ENCODE data around the gene PINK1.

PINK1 gene

GRCh38 chr1:20641975-20642374 lies 8.7 kb downstream of the PINK1 start:
- TF ChIP-seq CTCF (IDR thresholded peaks at IDR 0.05; ENCODE audit: low read depth, low read length, poor library complexity, severe bottlenecking) (no peak), EZH2phosphoT487 (IDR thresholded peaks at IDR 0.05; ENCODE audit: borderline replicate concordance, low read length) (no peak)
- no peaks in the 10 kb centered on the region for H4K20me1 ChIP-seq (ENCODE audit: control insufficient read depth, insufficient read depth, low read depth, low read length)
- H3F3A ChIP-seq (ENCODE audit: control insufficient read depth, insufficient read depth): no peaks in the 10 kb centered on the region
- H3K4me2 ChIP-seq (ENCODE audit: low read length): no peak overlapping the region
- no peaks in the 10 kb centered on the region for H3K4me1 ChIP-seq (ENCODE audit: control insufficient read depth, low read length)
- no peaks in the 10 kb centered on the region for H3K9me2 ChIP-seq (replicated peaks; ENCODE audit: control insufficient read depth, low read length)
- H3K9me3 ChIP-seq (ENCODE audit: control insufficient read depth, insufficient read depth, low read length): no peaks in the 10 kb centered on the region
- no peaks in the 10 kb centered on the region for H3K27me3 ChIP-seq (ENCODE audit: control insufficient read depth, low read length)
- no peaks in the 10 kb centered on the region for H3K36me3 ChIP-seq (ENCODE audit: control insufficient read depth, low read length)
- no peak overlapping the region for H3K4me3 ChIP-seq (ENCODE audit: low read length)
- H3K79me2 ChIP-seq (ENCODE audit: control insufficient read depth, low read length): no peaks in the 10 kb centered on the region
- H3K27ac ChIP-seq (ENCODE audit: low read depth, low read length): no peak overlapping the region

DNA sequence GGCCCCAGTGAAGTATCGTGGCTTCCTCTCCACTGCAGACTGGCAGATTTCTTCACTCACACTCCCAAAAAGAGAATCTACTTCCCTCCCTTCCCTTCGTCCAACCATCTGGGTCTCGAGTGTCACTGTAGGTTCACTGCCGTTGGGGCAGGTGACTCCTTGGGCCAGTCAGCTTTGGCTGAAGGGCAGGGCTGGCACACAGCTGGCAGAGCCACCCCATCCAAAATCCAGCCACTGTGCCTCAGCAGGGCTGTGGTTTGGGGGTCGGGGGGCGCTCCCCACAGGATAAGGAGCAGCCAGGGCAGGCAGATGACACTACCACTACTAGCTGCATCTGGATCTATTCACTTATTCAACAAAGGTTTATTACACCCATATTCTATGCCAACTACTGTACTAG lies 9.8 kb downstream of the PINK1 start:
- Histone ChIP-seq H3K9me3 (ENCODE audit: control insufficient read depth, insufficient read depth, low read length) (no peaks in the 10 kb centered on the region), H4K20me1 (ENCODE audit: control insufficient read depth, insufficient read depth, low read depth, low read length) (no peaks in the 10 kb centered on the region), H3K36me3 (ENCODE audit: control insufficient read depth, low read length) (no peaks in the 10 kb centered on the region), H3K79me2 (ENCODE audit: control insufficient read depth, low read length) (no peaks in the 10 kb centered on the region), H3F3A (ENCODE audit: control insufficient read depth, insufficient read depth) (no peaks in the 10 kb centered on the region), H3K4me1 (ENCODE audit: control insufficient read depth, low read length) (no peaks in the 10 kb centered on the region), H3K4me3 (ENCODE audit: low read length) (no peak overlapping the region), H3K27ac (ENCODE audit: low read depth, low read length) (no peak overlapping the region), H3K9me2 (replicated peaks; ENCODE audit: control insufficient read depth, low read length) (no peaks in the 10 kb centered on the region), H3K27me3 (ENCODE audit: control insufficient read depth, low read length) (no peaks in the 10 kb centered on the region), H3K4me2 (ENCODE audit: low read length) (no peak overlapping the region)
- no peak for TF ChIP-seq CTCF (IDR thresholded peaks at IDR 0.05; ENCODE audit: low read depth, low read length, poor library complexity, severe bottlenecking)
- TF ChIP-seq EZH2phosphoT487 (IDR thresholded peaks at IDR 0.05; ENCODE audit: borderline replicate concordance, low read length): no peak

- H3K27ac ChIP-seq (ENCODE audit: low read depth, low read length): no peak overlapping the region
- TF ChIP-seq CTCF (IDR thresholded peaks at IDR 0.05; ENCODE audit: low read depth, low read length, poor library complexity, severe bottlenecking): no peak
- no peak for TF ChIP-seq EZH2phosphoT487 (IDR thresholded peaks at IDR 0.05; ENCODE audit: borderline replicate concordance, low read length)
- peaks cover 9% of the 10 kb centered on the region for H3K36me3 ChIP-seq (ENCODE audit: control insufficient read depth, low read length)
- H4K20me1 ChIP-seq (ENCODE audit: control insufficient read depth, insufficient read depth, low read depth, low read length): no peaks in the 10 kb centered on the region
- H3K4me2 ChIP-seq (ENCODE audit: low read length): no peak overlapping the region
- H3F3A ChIP-seq (ENCODE audit: control insufficient read depth, insufficient read depth): no peaks in the 10 kb centered on the region
- H3K4me1 ChIP-seq (ENCODE audit: control insufficient read depth, low read length): no peaks in the 10 kb centered on the region
- H3K9me3 ChIP-seq (ENCODE audit: control insufficient read depth, insufficient read depth, low read length): no peaks in the 10 kb centered on the region
- H3K27me3 ChIP-seq (ENCODE audit: control insufficient read depth, low read length): no peaks in the 10 kb centered on the region
- no peaks in the 10 kb centered on the region for H3K9me2 ChIP-seq (replicated peaks; ENCODE audit: control insufficient read depth, low read length)
- H3K79me2 ChIP-seq (ENCODE audit: control insufficient read depth, low read length): no peaks in the 10 kb centered on the region
- no peak overlapping the region for H3K4me3 ChIP-seq (ENCODE audit: low read length)
Observed at GRCh38 chr1:20644416-20644815, 11.2 kb downstream of the PINK1 start.

DNA sequence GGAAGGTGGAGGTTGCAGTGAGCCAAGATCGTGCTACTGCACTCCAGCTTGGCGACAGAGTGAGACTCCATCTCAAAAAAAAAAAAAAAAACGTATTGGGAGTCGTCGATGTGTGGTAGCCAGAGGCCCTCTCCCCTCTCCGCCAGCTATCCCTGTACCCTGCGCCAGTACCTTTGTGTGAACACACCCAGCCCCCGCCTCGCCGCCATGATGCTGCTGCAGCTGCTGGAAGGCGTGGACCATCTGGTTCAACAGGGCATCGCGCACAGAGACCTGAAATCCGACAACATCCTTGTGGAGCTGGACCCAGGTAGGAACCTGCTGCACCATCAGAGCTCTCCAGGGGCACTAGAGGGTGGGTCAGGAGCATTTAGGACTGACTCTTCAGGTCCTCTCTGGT lies 12.2 kb downstream of the PINK1 start:
- H3K36me3 ChIP-seq (ENCODE audit: control insufficient read depth, low read length): peaks cover 16% of the 10 kb centered on the region
- no peaks in the 10 kb centered on the region for H3F3A ChIP-seq (ENCODE audit: control insufficient read depth, insufficient read depth)
- no peaks in the 10 kb centered on the region for H3K27me3 ChIP-seq (ENCODE audit: control insufficient read depth, low read length)
- no peaks in the 10 kb centered on the region for H4K20me1 ChIP-seq (ENCODE audit: control insufficient read depth, insufficient read depth, low read depth, low read length)
- no peaks in the 10 kb centered on the region for H3K9me3 ChIP-seq (ENCODE audit: control insufficient read depth, insufficient read depth, low read length)
- no peaks in the 10 kb centered on the region for H3K79me2 ChIP-seq (ENCODE audit: control insufficient read depth, low read length)
- no peak overlapping the region for H3K4me2 ChIP-seq (ENCODE audit: low read length)
- no peaks in the 10 kb centered on the region for H3K9me2 ChIP-seq (replicated peaks; ENCODE audit: control insufficient read depth, low read length)
- H3K27ac ChIP-seq (ENCODE audit: low read depth, low read length): no peak overlapping the region
- H3K4me3 ChIP-seq (ENCODE audit: low read length): no peak overlapping the region
- H3K4me1 ChIP-seq (ENCODE audit: control insufficient read depth, low read length): no peaks in the 10 kb centered on the region
- TF ChIP-seq EZH2phosphoT487 (IDR thresholded peaks at IDR 0.05; ENCODE audit: borderline replicate concordance, low read length): no peak
- TF ChIP-seq CTCF (IDR thresholded peaks at IDR 0.05; ENCODE audit: low read depth, low read length, poor library complexity, severe bottlenecking): no peak

Measured in DOHH2 (cell line).